Mucosa of descending colon (tissue), 3 donors: ENCODE measurements around the gene MAGEH1. TPM values are rescaled to one million over a fixed set of nuclear protein-coding genes. Genes with fewer than 3 reads are reported as not detected.

ENCODE experiments used
- ATAC-seq: fragments of 200-7000 bp; cut with Tn5 transposase; one replicate; pipeline ENCODE4 v1.9.1; 2020; ENCODE audit warnings: mild to moderate bottlenecking, moderate library complexity
- DNase-seq, 3 donors: peaks; one replicate each; pipeline ENCODE4 v3.0.0-alpha.2; 2020
- H3K36me3 ChIP-seq: fragments of 200-600 bp; one replicate; pipeline ENCODE4 v1.8.0; 2021; ENCODE audit warnings: low read depth, mild to moderate bottlenecking
- H3K4me1 ChIP-seq: fragments of 200-600 bp; one replicate; pipeline ENCODE4 v1.8.0; 2021; ENCODE audit warnings: low read depth, mild to moderate bottlenecking
- H3K4me3 ChIP-seq: fragments of 200-600 bp; one replicate; pipeline ENCODE4 v1.8.0; 2021; ENCODE audit warnings: mild to moderate bottlenecking
- H3K9me3 ChIP-seq: fragments of 200-600 bp; one replicate; pipeline ENCODE4 v1.8.0; 2021; ENCODE audit warnings: mild to moderate bottlenecking
- intact Hi-C, 2 donors: fragments of 100-400 bp; cut with DNase I in 1 of 2; cut with micrococcal nuclease in 1 of 2; formaldehyde crosslinking; loops; one replicate each; pipeline versions ENCODE4 v1.11.0 to v1.11.1; 2022; cut with DNase I, micrococcal nuclease
- microRNA-seq: library from miRNA; unstranded; fragments of <30 nt; microRNA quantifications from one replicate; pipeline ENCODE4, GENCODE V29; 2019
- total RNA-seq, 3 donors: library from RNA; stranded (reverse); fragmentation: NEBNext Ultra II Directional in 2 of 3; extraction: Animal tissue kit (Norgen Biotek cat#: 25700) in 2 of 3; gene quantifications; one replicate each; pipeline versions ENCODE4 v1.2.1 to v1.2.4, GENCODE V29; 2021 to 2023
- TF ChIP-seq, protein P1 (sequence below): fragments of 200-600 bp; IDR thresholded peaks from one replicate; pipeline ENCODE4 v1.8.0; 2022; ENCODE audit warnings: antibody characterized with exemption, mild to moderate bottlenecking
- donor health status: DM: no; HTN: no; CAD: no; lungs with moderate emphysema.
- donor health status: DM: no; HTN: no; CAD: no.
- donor health status: DM: no; HTN: yes; CAD: no.

MAGEH1 gene
- total RNA-seq, 3 donors from 2014 or later, result 3.8 to 18.3 (median 7.1) TPM

GRCh38 chrX:55489314-55490009 lies 37.5 kb downstream of the MAGEH1 start, which contains the start of gene USP51:
TSS of gene USP51 (minus strand) at chrX:55489848. CDS start at chrX:55488939, 909 bp downstream.
- peak; percentile 48 for ATAC-seq
- no peaks in the 10 kb centered on the region for H3K36me3 ChIP-seq
- peak within 1 kb of the TSS; percentile 26 for H3K4me3 ChIP-seq
- DNase-seq, result peak; percentile 31 to 57 (median 44)
- TF ChIP-seq, protein P1, sequence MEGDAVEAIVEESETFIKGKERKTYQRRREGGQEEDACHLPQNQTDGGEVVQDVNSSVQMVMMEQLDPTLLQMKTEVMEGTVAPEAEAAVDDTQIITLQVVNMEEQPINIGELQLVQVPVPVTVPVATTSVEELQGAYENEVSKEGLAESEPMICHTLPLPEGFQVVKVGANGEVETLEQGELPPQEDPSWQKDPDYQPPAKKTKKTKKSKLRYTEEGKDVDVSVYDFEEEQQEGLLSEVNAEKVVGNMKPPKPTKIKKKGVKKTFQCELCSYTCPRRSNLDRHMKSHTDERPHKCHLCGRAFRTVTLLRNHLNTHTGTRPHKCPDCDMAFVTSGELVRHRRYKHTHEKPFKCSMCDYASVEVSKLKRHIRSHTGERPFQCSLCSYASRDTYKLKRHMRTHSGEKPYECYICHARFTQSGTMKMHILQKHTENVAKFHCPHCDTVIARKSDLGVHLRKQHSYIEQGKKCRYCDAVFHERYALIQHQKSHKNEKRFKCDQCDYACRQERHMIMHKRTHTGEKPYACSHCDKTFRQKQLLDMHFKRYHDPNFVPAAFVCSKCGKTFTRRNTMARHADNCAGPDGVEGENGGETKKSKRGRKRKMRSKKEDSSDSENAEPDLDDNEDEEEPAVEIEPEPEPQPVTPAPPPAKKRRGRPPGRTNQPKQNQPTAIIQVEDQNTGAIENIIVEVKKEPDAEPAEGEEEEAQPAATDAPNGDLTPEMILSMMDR, result no peak
- no peaks in the 10 kb centered on the region for H3K4me1 ChIP-seq
- intact Hi-C loops, result no loop called here
- no peaks in the 10 kb centered on the region for H3K9me3 ChIP-seq

GRCh38 chrX:55490121-55490520 lies 38.2 kb downstream of the MAGEH1 start:
- intact Hi-C loops, result no loop called here

GRCh38 chrX:55490974-55491373 lies 39.0 kb downstream of the MAGEH1 start:
- no peak for DNase-seq
- intact Hi-C loops, result no loop called here
- Histone ChIP-seq H3K36me3 (no peaks in the 10 kb centered on the region), H3K4me1 (no peaks in the 10 kb centered on the region), H3K4me3 (no peak overlapping the region), H3K9me3 (no peaks in the 10 kb centered on the region)
- TF ChIP-seq, protein P1, result no peak
- ATAC-seq, result no peak

More at GRCh38 chrX:55490121-55490520, 38.2 kb downstream of the MAGEH1 start:
- Histone ChIP-seq H3K4me1 (no peaks in the 10 kb centered on the region), H3K9me3 (no peaks in the 10 kb centered on the region), H3K36me3 (no peaks in the 10 kb centered on the region), H3K4me3 (no peak overlapping the region)
- TF ChIP-seq, protein P1, result no peak
- no peak for DNase-seq
- ATAC-seq, result no peak

Small RNAs within 50 kb of the gene (microRNA-seq; reads per million reads assigned to microRNA genes)
- not detected for gene MIR4536-1
- not detected for gene MIR4536-2

Other genes with a start within 250 kb of the MAGEH1 start
- gene PAGE5, start 231.8 kb upstream of the MAGEH1 start, total RNA-seq, result not detected
- gene PAGE3, start 187.2 kb upstream of the MAGEH1 start, total RNA-seq, result not detected
- 1 to 10 TPM in 1 of 3 donors, under 1 TPM in 2; 0.26 to 1.8 (median 0.80) TPM for gene USP51, start 37.7 kb downstream of the MAGEH1 start, total RNA-seq
- gene FOXR2, start 171.3 kb downstream of the MAGEH1 start, total RNA-seq, result not detected